ENCODE results near the gene AP3S2. TPM values are rescaled to one million over a fixed set of nuclear protein-coding genes. Genes with fewer than 3 reads are reported as not detected.

The AP3S2 gene
- total and polyA plus RNA-seq, 4 donors: 8.4 to 73.5 (median 25.9) TPM

- Histone ChIP-seq H3K27me3 (ENCODE audit: control insufficient read depth in 4 of 4, insufficient read depth in 4 of 4, low read length in 3 of 4) (no peaks in the 10 kb centered on the region), H3K27ac (ENCODE audit: low read depth in 1 of 2, low read length in 2 of 2) (no peak overlapping the region), H3K4me1 (ENCODE audit: control insufficient read depth in 4 of 4, insufficient read depth in 4 of 4, low read length in 3 of 4) (peaks cover 1 to 18% (median 8%) of the 10 kb centered on the region in 4 donors), H3K9me3 (ENCODE audit: control insufficient read depth in 4 of 4, low read length in 3 of 4) (no peaks in the 10 kb centered on the region), H3K36me3 (ENCODE audit: control insufficient read depth in 4 of 4, insufficient read depth in 3 of 4, low read depth in 1 of 4, low read length in 3 of 4) (no peaks in the 10 kb centered on the region), H3K9ac (ENCODE audit: low read depth in 1 of 2, low read length in 2 of 2) (no peak overlapping the region), H3K4me3 (ENCODE audit: low read depth in 1 of 3, low read length in 3 of 3) (no peak overlapping the region)
- no peak for DNase-seq (ENCODE audit: low spot score)
- 81% methylated on average over 10 of the region's 10 CpGs for WGBS
- no peak for TF ChIP-seq HNF4G (IDR thresholded peaks at IDR 0.05)
- no peak for TF ChIP-seq NR2F2 (IDR thresholded peaks at IDR 0.05)
- TF ChIP-seq TAF1 (conservative IDR thresholded peaks at IDR 0.05): no peak
- TF ChIP-seq, protein P1, sequence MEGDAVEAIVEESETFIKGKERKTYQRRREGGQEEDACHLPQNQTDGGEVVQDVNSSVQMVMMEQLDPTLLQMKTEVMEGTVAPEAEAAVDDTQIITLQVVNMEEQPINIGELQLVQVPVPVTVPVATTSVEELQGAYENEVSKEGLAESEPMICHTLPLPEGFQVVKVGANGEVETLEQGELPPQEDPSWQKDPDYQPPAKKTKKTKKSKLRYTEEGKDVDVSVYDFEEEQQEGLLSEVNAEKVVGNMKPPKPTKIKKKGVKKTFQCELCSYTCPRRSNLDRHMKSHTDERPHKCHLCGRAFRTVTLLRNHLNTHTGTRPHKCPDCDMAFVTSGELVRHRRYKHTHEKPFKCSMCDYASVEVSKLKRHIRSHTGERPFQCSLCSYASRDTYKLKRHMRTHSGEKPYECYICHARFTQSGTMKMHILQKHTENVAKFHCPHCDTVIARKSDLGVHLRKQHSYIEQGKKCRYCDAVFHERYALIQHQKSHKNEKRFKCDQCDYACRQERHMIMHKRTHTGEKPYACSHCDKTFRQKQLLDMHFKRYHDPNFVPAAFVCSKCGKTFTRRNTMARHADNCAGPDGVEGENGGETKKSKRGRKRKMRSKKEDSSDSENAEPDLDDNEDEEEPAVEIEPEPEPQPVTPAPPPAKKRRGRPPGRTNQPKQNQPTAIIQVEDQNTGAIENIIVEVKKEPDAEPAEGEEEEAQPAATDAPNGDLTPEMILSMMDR (IDR thresholded peaks at IDR 0.05; ENCODE audit: low read depth, low read length, missing input control): no peak
Observed at GRCh38 chr15:89817701-89818280, 76.0 kb downstream of the AP3S2 start.

GRCh38 chr15:89815769-89816168 is 78.0 kb downstream of the AP3S2 start:
- H3K27me3 ChIP-seq (ENCODE audit: control insufficient read depth in 4 of 4, insufficient read depth in 4 of 4, low read length in 3 of 4): no peaks in the 10 kb centered on the region

More at GRCh38 chr15:89815769-89816168, 78.0 kb downstream of the AP3S2 start:
- H3K36me3 ChIP-seq (ENCODE audit: control insufficient read depth in 4 of 4, insufficient read depth in 3 of 4, low read depth in 1 of 4, low read length in 3 of 4): no peaks in the 10 kb centered on the region
- H3K4me1 ChIP-seq (ENCODE audit: control insufficient read depth in 4 of 4, insufficient read depth in 4 of 4, low read length in 3 of 4): peaks cover 7 to 33% (median 22%) of the 10 kb centered on the region in 4 donors
- no peaks in the 10 kb centered on the region for H3K9me3 ChIP-seq (ENCODE audit: control insufficient read depth in 4 of 4, low read length in 3 of 4)
- H3K27ac ChIP-seq (ENCODE audit: low read depth in 1 of 2, low read length in 2 of 2): no peak overlapping the region
- TF ChIP-seq, protein P2, sequence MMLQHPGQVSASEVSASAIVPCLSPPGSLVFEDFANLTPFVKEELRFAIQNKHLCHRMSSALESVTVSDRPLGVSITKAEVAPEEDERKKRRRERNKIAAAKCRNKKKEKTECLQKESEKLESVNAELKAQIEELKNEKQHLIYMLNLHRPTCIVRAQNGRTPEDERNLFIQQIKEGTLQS (IDR thresholded peaks at IDR 0.05): no peak
- TF ChIP-seq, protein P3, sequence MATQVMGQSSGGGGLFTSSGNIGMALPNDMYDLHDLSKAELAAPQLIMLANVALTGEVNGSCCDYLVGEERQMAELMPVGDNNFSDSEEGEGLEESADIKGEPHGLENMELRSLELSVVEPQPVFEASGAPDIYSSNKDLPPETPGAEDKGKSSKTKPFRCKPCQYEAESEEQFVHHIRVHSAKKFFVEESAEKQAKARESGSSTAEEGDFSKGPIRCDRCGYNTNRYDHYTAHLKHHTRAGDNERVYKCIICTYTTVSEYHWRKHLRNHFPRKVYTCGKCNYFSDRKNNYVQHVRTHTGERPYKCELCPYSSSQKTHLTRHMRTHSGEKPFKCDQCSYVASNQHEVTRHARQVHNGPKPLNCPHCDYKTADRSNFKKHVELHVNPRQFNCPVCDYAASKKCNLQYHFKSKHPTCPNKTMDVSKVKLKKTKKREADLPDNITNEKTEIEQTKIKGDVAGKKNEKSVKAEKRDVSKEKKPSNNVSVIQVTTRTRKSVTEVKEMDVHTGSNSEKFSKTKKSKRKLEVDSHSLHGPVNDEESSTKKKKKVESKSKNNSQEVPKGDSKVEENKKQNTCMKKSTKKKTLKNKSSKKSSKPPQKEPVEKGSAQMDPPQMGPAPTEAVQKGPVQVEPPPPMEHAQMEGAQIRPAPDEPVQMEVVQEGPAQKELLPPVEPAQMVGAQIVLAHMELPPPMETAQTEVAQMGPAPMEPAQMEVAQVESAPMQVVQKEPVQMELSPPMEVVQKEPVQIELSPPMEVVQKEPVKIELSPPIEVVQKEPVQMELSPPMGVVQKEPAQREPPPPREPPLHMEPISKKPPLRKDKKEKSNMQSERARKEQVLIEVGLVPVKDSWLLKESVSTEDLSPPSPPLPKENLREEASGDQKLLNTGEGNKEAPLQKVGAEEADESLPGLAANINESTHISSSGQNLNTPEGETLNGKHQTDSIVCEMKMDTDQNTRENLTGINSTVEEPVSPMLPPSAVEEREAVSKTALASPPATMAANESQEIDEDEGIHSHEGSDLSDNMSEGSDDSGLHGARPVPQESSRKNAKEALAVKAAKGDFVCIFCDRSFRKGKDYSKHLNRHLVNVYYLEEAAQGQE (IDR thresholded peaks at IDR 0.05): no peak
- TF ChIP-seq FOXA1 (IDR thresholded peaks at IDR 0.05) (no peak), ZBTB33 (IDR thresholded peaks at IDR 0.05) (no peak), HNF4G (IDR thresholded peaks at IDR 0.05) (no peak), FOXA2 (IDR thresholded peaks at IDR 0.05) (no peak), NR2F2 (IDR thresholded peaks at IDR 0.05) (no peak), MAX (IDR thresholded peaks at IDR 0.05) (no peak), EGR1 (IDR thresholded peaks at IDR 0.05; ENCODE audit: low read depth in 2 of 2) (no peak), JUND (IDR thresholded peaks at IDR 0.05) (no peak), HNF4A (conservative IDR thresholded peaks at IDR 0.05) (no peak), TAF1 (conservative IDR thresholded peaks at IDR 0.05) (no peak), RXRA (IDR thresholded peaks at IDR 0.05) (no peak), GABPA (IDR thresholded peaks at IDR 0.05 in 1 of 2, conservative IDR thresholded peaks at IDR 0.05 in 1 of 2) (no peak), SP1 (IDR thresholded peaks at IDR 0.05) (no peak), RAD21 (IDR thresholded peaks at IDR 0.05) (no peak), YY1 (IDR thresholded peaks at IDR 0.05) (no peak)
- TF ChIP-seq, protein P1 (IDR thresholded peaks at IDR 0.05; ENCODE audit: low read depth, low read length, missing input control): no peak
- no peak for DNase-seq (ENCODE audit: low spot score)
- no peak overlapping the region for H3K4me3 ChIP-seq (ENCODE audit: low read depth in 1 of 3, low read length in 3 of 3)
- H3K9ac ChIP-seq (ENCODE audit: low read depth in 1 of 2, low read length in 2 of 2): no peak overlapping the region
- 96% methylated on average over 3 of the region's 3 CpGs for WGBS
